HG03354 (cell line): ENCODE data around the gene MAML3.

Source experiments
- ATAC-seq: cut with Tn5 transposase; IDR thresholded peaks from one replicate; pipeline ENCODE4 v1.9.1; 2021; ENCODE audit warnings: mild to moderate bottlenecking; ENCODE audit not compliant: unreplicated experiment, poor library complexity, severe bottlenecking

The MAML3 gene

GRCh38 chr4:139786494-139787354, 367.3 kb downstream of the MAML3 start:
- ATAC-seq: no peak

GRCh38 chr4:139785356-139785755, 368.6 kb downstream of the MAML3 start:
- ATAC-seq: no peak

- ATAC-seq: no peak
Observed at GRCh38 chr4:139783741-139784484, 370.1 kb downstream of the MAML3 start.

GRCh38 chr4:139782926-139783522, 371.0 kb downstream of the MAML3 start:
- ATAC-seq: no peak

- ATAC-seq: no peak
Observed at GRCh38 chr4:139781066-139781465, 372.9 kb downstream of the MAML3 start.

GRCh38 chr4:139779691-139780090, 374.3 kb downstream of the MAML3 start:
- no peak for ATAC-seq

GRCh38 chr4:139777757-139778156, 376.2 kb downstream of the MAML3 start:
- no peak for ATAC-seq

- no peak for ATAC-seq
Observed at GRCh38 chr4:139776235-139776634, 377.7 kb downstream of the MAML3 start.

- ATAC-seq: no peak
Observed at GRCh38 chr4:139774759-139775487, 379.1 kb downstream of the MAML3 start.

GRCh38 chr4:139773560-139774318, 380.2 kb downstream of the MAML3 start:
- no peak for ATAC-seq

GRCh38 chr4:139770361-139770760, 383.6 kb downstream of the MAML3 start:
- ATAC-seq: no peak

- no peak for ATAC-seq
Observed at GRCh38 chr4:139769364-139769763, 384.6 kb downstream of the MAML3 start.

GRCh38 chr4:139768896-139769295, 385.1 kb downstream of the MAML3 start:
- ATAC-seq: no peak

- ATAC-seq: no peak
Observed at GRCh38 chr4:139768366-139768765, 385.6 kb downstream of the MAML3 start.

- no peak for ATAC-seq
Observed at GRCh38 chr4:139767585-139767984, 386.4 kb downstream of the MAML3 start.

GRCh38 chr4:139767168-139767567, 386.8 kb downstream of the MAML3 start:
- ATAC-seq: no peak

GRCh38 chr4:139764686-139765310, 389.2 kb downstream of the MAML3 start:
- no peak for ATAC-seq

GRCh38 chr4:139764182-139764581, 389.8 kb downstream of the MAML3 start:
- no peak for ATAC-seq

- no peak for ATAC-seq
Observed at GRCh38 chr4:139763672-139764071, 390.3 kb downstream of the MAML3 start.
